CMK (cell line): Measurements from ENCODE around the gene ZNF513.
"Not testable (repeated sequence)": the region's sequence is repeated elsewhere in the genome, so short reads cannot be mapped to it uniquely, and the experiment has no call there.

ENCODE experiments used
- DNase-seq: peaks from one replicate; pipeline ENCODE4 v3.0.0-alpha.2; 2010; ENCODE audit warnings: low read depth

The ZNF513 gene, protein sequence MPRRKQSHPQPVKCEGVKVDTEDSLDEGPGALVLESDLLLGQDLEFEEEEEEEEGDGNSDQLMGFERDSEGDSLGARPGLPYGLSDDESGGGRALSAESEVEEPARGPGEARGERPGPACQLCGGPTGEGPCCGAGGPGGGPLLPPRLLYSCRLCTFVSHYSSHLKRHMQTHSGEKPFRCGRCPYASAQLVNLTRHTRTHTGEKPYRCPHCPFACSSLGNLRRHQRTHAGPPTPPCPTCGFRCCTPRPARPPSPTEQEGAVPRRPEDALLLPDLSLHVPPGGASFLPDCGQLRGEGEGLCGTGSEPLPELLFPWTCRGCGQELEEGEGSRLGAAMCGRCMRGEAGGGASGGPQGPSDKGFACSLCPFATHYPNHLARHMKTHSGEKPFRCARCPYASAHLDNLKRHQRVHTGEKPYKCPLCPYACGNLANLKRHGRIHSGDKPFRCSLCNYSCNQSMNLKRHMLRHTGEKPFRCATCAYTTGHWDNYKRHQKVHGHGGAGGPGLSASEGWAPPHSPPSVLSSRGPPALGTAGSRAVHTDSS

GRCh38 chr2:27380626-27381545 is at the start of gene ZNF513:
Gene ZNF513 (minus strand): TSS chr2:27380734. CDS start chr2:27380526, 208 bp downstream.
- DNase-seq, result peak; percentile 80

GRCh38 chr2:27428978-27429541 is 48.5 kb upstream of the ZNF513 start:
- peak; percentile 68 for DNase-seq

DNA sequence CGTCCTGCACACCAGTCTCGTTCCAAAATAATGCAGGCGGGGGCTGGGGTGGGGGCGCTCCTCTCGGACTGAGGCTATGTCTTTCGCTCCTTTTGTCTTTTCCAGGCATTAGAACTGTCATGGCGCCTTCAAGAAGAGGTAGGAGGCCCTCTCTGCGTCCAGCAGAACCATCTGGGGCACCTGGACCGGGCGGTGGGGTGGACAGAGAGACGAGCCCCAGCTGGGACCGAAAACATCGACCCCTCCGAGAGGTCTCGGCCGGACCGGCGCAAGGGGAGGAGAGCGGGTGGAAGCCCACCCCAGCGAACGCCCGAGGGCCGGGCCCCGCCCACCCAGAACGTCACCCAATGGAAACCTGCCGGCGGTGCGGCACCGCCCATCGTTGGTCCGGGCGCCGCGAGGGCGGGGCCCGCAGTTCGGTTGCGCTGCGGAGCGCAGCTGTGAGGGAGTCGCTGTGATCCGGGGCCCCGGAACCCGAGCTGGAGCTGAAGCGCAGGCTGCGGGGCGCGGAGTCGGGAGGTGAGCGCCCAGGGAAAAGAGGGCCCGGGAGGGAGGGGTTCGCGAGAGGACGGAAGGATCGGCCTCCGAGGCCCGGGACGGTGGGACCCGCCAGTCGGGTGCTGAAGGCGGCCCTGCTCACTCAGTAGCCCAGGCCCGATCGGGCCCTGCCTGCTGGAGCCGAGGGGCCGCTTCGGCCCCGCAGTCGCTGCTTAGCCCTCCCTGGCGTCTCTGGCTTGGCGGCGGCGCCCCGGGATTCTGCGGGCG is 47.9 kb upstream of the ZNF513 start, which contains the start of gene NRBP1:
Gene NRBP1 (plus strand): TSS at position 419 of the 765 bp plus-strand sequence. CDS start 4,643 bp downstream, outside the sequence.
- DNase-seq, result peak; percentile 79

DNA sequence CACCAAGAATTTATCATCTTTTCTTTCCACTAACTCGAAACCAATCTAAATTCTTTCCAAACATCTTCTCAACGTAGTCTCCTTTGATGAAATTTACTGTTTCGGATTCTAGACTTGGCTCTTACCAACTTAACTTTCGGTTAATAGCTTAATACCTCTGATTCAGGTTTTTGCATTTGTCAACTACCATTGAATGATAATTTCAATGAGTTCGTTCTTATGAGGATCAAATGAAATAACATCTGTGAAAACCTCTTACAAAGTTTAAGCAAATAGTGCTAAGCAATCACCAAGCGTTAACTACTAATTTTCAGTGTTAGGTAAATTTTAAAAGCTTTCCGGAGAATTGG is 47.3 kb upstream of the ZNF513 start:
- DNase-seq, result no peak

DNA sequence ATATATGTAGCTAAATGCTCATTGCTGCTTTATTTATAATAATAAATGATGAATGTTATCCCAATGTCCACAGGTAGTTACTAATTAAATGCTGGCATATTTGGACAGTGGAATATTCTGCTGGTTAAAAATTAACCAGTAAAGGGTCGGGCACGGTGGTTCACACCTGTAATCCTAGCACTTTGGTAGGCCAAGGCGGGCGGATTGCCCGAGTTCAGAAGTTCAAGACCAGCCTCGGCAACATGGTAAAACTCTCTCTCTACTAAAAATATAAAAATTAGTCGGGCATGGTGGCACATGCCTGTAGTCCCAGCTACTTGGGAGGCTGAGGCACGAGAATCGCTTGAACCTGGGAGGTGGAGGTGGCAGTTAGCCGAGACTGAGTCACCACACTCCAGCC is 44.5 kb upstream of the ZNF513 start:
- DNase-seq, result not testable (repeated sequence)

DNA sequence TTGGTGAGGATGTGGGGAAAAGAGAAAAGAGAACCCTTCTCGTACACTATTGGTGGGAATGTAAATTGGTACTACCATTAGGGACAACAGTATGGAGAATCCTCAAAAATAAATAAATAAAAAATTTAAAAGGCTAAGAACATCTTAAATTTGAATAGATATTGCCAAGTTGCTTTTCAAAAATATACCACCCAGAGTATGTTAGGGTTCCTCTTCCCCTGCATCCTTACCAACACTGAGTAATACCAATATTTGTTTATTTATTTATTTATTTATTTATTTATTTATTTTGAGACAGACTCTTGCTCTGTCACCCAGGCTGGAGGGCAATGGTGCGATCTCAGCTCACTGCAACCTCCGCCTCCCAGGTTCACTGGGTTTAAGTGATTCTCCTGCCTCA is 42.4 kb upstream of the ZNF513 start:
- no peak for DNase-seq

DNA sequence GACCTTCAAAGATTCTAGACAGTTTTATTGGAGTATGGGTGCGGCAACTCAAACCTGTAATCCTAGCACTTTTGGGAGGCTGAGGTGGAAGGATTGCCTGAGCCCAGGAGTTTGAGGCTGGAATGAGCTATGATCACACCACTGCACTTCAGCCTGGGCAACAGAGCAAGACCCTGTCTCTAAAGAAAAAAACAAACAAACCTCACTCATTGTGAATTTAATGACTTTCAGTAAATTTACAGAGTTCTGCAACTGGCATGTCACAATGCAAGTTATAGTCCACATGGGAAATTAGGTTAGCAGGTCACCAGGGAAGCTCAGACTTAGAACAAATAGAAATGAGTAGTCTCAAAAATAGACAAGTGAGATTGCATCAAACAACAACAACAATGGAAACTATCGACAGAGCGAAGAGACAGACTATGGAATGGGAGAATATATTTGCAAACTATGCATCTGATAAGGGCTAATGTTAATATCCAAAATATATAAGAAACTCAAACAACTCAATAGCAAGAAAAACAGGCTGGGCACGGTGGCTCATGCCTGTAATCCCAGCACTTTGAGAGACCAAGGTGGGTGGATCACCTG is 41.2 kb upstream of the ZNF513 start:
- DNase-seq, result no peak

- no peak for DNase-seq
These were observed 40.5 kb upstream of the ZNF513 start for GRCh38 chr2:27420996-27421395.

DNA sequence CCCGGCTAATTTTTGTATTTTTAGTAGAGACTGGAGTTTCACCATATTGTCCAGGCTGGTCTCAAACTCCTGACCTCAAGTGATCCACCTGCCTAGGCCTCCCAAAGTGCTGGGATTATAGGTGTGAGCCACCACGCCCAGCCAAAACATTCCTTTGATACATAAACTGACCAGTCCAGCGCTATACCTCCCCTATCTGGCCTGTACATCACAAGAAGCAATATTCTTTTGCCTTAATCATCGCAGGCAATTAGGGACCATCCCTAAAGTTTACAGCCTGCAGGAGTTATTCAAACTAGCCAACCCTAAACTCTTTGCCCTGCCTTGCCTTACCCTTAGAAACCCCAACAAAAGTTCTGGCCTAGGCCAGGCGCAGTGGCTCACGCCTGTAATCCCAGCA is 35.6 kb upstream of the ZNF513 start:
- DNase-seq, result no peak

DNA sequence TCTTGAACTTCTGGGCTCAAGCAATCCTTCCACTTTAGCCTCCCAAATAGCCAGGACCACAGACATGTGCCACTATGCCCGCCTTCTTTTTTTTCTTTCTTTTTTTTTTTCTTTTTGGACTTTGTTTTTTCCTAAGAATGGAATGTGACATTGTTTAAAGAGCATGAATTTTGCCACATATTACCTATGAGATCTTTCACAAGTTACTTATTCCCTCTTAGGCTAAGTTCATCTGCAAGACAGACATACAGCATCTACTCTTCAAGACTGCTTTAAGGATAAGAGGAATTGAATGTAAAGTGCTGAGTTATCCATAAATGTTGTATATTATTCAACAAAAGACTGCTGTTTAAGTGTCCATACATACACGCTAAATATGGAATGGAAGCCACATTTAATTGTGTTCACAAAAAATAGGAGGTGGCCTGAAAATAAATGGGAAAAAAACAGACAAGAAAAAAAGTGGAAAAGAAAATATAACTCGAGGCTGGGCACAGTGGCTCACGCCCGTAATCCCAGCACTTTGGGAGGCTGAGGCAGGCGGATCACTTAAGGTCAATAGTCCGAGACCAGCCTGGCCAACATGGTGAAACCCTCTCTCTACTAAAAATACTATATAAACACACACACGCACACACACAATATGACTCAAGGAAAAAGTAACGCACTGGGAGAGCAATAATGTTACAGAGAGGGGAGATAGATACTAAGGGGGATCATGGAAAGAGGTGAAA is 32.1 kb upstream of the ZNF513 start:
- DNase-seq, result no peak

GRCh38 chr2:27409321-27410073 is 29.0 kb upstream of the ZNF513 start, which contains the start of gene PPM1G:
Gene PPM1G (minus strand): TSS chr2:27409591. CDS start chr2:27409422, 169 bp downstream.
- peak; percentile 90 for DNase-seq

DNA sequence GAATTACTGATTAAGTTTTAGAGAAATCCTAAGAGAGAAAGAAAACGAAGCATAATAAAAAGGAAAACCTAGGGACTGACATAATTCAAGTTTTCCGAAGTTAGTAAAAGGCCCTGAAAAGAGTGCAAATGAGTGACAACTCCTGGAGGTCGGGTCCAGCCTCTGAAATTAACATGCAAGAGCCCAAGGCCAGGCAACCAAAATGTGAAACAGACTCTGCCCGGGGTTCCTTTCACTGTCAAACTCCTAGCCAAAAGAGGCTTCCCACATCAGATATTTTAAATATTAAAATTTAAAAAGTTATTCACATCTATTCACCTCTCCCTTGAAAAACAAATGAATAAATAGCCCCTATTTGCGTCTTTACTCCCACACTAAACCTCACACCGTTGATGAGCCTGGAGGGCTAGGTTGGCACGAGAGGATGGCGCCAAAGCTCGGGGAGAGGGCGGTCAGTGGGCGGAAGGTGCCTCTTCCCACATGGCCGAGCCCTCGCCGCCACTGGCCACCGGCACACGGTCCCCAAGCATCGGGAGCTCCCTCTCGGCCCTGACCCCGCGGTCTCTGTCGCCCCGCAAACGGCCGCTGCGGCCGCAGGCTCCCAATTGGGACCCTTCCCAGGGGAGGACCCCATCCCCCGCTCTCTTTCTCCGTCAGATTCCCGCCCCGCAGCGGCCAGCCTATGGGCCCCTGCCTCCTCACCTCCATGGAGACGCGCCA is 28.2 kb upstream of the ZNF513 start:
- DNase-seq, result no peak

DNA sequence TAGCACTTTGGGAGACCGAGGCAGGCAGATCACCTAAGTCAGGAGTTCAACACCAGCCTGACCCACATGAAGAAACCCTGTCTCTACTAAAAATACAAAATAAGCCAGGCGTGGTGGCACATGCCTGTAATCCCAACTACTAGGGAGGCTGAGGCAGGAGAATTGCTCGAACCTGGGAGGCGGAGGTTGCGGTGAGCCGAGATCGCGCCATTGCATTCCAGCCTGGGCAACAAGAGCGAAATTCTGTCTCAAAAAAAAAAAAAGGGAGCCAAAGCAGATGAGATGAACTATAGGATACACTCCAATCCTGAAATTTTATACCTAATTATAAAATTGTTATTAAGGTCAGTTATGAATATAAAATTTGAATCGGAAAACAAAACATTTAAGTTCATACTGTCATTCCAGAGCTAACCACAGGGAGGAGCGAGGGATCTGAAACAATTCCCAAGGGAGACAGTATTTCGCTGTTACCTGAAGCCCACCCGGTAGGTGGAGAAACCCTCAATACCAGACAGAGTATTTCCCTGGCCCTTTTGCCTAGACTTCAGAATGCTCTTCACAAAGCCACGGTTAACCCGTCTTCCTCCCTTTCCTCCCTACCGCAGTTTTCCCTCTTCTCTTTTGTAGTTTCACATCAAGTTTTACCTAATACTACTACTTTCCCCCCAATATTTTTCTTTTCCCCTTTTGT is 27.4 kb upstream of the ZNF513 start:
- peak; percentile 36 for DNase-seq

DNA sequence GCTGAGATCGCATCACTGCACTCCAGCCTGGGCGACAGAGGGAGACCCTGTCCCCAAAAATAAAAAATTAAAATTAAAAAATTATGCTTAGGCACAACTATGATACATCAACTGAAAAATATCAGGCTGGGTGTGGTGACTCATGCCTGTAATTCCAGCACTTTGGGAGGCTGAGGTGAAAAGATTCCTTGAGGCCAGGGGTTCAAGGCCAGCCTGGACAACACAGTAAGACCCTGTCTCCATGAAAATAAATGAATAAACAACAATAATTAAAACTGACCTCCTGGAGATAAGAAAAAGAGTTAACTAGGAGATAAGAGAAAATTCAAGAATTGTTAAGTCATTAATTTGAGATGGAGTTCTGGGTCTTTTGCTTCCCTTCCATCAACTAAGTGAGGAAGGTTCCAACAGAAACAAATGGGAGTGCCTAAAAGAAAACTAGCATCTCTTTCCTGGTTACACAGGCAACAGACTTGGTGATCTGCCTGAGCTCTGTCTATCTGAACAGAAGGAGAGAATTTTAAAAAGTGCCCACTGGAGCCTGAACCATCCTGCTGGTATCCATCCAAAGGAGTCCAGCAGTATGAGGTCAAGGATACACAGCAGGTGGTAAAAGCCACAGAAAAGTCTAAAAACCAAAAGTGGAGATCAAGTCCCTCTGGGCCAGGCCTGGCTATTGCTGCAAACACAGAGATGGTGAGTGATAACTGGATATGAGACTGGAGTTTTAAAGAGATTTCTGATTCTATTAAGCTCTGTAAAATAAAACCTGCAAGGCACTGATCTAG is 20.0 kb upstream of the ZNF513 start:
- no peak for DNase-seq

DNA sequence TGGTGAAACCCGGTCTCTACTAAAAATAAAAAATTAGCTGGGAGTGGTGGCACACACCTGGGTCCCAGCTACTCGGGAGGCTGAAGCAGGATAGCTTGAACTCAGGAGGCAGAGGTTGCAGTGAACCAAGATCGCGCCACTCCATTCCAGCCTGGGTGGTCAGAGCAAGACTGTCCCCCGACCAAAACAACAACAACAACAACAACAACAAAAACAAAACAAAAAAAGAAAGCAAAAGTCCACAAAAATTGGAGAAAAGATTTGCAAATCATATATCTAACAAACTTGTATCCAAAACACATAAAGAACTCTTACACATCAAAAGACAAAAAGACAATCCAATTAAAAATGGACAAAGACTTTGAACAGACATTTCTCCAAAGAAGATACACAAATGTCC is 18.4 kb upstream of the ZNF513 start:
- no peak for DNase-seq

- DNase-seq, result no peak
These were observed 12.7 kb upstream of the ZNF513 start for GRCh38 chr2:27393225-27393624.
